WTC11 (cell line): ENCODE data around the gene PSMF1. TPM values are rescaled to one million over a fixed set of nuclear protein-coding genes. Genes with fewer than 3 reads are reported as not detected.

ENCODE experiments used
- ATAC-seq: fragments of 200-7000 bp; cut with Tn5 transposase; 2 replicates; pipeline ENCODE4 v1.10.0; 2021; ENCODE audit warnings: mild to moderate bottlenecking, moderate library complexity
- CTCF ChIA-PET: fragments of 300-600 bp; sonication (Branson Sonifier 250); formaldehyde crosslinking; loops from one replicate; lab custom pipeline; 2021; ENCODE audit warnings: antibody characterized with exemption; lab: Charles Lee
- POLR2A ChIA-PET: fragments of 350-600 bp; sonication (Branson Sonifier 250); formaldehyde crosslinking; loops from one replicate; lab custom pipeline; 2021; ENCODE audit warnings: antibody characterized with exemption; lab: Charles Lee
- DNase-seq: peaks from one replicate; pipeline ENCODE4 v3.0.0; 2021; ENCODE audit warnings: low spot score
- H3K27ac Mint-ChIP-seq: 2 replicates; pipeline ENCODE4 v1.8.0; 2021; ENCODE audit warnings: mixed read lengths
- H3K27me3 Mint-ChIP-seq: 2 replicates; pipeline ENCODE4 v1.8.0; 2021; ENCODE audit warnings: low read depth, mild to moderate bottlenecking, moderate library complexity, mixed read lengths
- H3K36me3 Mint-ChIP-seq: 2 replicates; pipeline ENCODE4 v1.8.0; 2021; ENCODE audit warnings: mixed read lengths
- H3K4me1 Mint-ChIP-seq: 2 replicates; pipeline ENCODE4 v1.8.0; 2022; ENCODE audit warnings: mixed read lengths
- H3K4me3 Mint-ChIP-seq: 2 replicates; pipeline ENCODE4 v1.8.0; 2021; ENCODE audit warnings: mild to moderate bottlenecking, moderate library complexity, mixed read lengths
- H3K9me3 Mint-ChIP-seq: 2 replicates; pipeline ENCODE4 v1.8.0; 2021; ENCODE audit warnings: mixed read lengths
- ETV6 ChIP-seq: sonication (generic); formaldehyde crosslinking; IDR thresholded peaks from 2 replicates; pipeline ENCODE4 v1.8.1; 2022; ENCODE audit warnings: mild to moderate bottlenecking, missing genetic modification reagents
- FOXK1 ChIP-seq: sonication (generic); formaldehyde crosslinking; IDR thresholded peaks from 2 replicates; pipeline ENCODE4 v1.8.0; 2022; ENCODE audit warnings: mild to moderate bottlenecking, moderate library complexity, missing genetic modification reagents
- GABPB1 ChIP-seq: sonication (generic); formaldehyde crosslinking; IDR thresholded peaks from 2 replicates; pipeline ENCODE4 v1.8.1; 2023; ENCODE audit warnings: mild to moderate bottlenecking, missing genetic modification reagents
- SMAD3 ChIP-seq: sonication (generic); formaldehyde crosslinking; IDR thresholded peaks from 2 replicates; pipeline ENCODE4 v1.8.0; 2022; ENCODE audit warnings: missing genetic modification reagents, mild to moderate bottlenecking, borderline replicate concordance
- ZNF423 ChIP-seq: fragments of 250-450 bp; sonication (Bioruptor Pico); IDR thresholded peaks from 2 replicates; pipeline ENCODE4 v2.1.2; 2022; ENCODE audit warnings: mild to moderate bottlenecking, moderate library complexity
- total RNA-seq: library from RNA; stranded (reverse); gene quantifications from 3 replicates; pipeline ENCODE4 v1.2.3, GENCODE V29; 2021
- TF ChIP-seq, protein P1 (sequence below): fragments of 200-600 bp; IDR thresholded peaks from 2 replicates; pipeline ENCODE4 v1.8.0; 2022; ENCODE audit warnings: antibody characterized with exemption
- TF ChIP-seq, protein P2 (sequence below): sonication (generic); formaldehyde crosslinking; IDR thresholded peaks from 2 replicates; pipeline ENCODE4 v1.8.1; 2023; ENCODE audit warnings: mild to moderate bottlenecking, missing genetic modification reagents
- TF ChIP-seq, protein P3 (sequence below): sonication (generic); formaldehyde crosslinking; conservative IDR thresholded peaks from 2 replicates; pipeline ENCODE4 v1.8.1; 2022; ENCODE audit warnings: mild to moderate bottlenecking, missing genetic modification reagents
- TF ChIP-seq, protein P4 (sequence below): sonication (generic); formaldehyde crosslinking; IDR thresholded peaks from 2 replicates; pipeline ENCODE4 v1.8.1; 2023; ENCODE audit warnings: mild to moderate bottlenecking, missing genetic modification reagents, moderate library complexity
- TF ChIP-seq, protein P5 (sequence below): sonication (generic); formaldehyde crosslinking; IDR thresholded peaks from 2 replicates; pipeline ENCODE4 v1.8.1; 2022; ENCODE audit warnings: mild to moderate bottlenecking, missing genetic modification reagents, moderate library complexity, borderline replicate concordance
- TF ChIP-seq, protein P6 (sequence below): sonication (generic); formaldehyde crosslinking; IDR thresholded peaks from 2 replicates; pipeline ENCODE4 v1.8.0; 2022; ENCODE audit warnings: mild to moderate bottlenecking, missing genetic modification reagents

PSMF1 gene
- total RNA-seq, 1 experiment from 2014 or later = 113 TPM

DNA sequence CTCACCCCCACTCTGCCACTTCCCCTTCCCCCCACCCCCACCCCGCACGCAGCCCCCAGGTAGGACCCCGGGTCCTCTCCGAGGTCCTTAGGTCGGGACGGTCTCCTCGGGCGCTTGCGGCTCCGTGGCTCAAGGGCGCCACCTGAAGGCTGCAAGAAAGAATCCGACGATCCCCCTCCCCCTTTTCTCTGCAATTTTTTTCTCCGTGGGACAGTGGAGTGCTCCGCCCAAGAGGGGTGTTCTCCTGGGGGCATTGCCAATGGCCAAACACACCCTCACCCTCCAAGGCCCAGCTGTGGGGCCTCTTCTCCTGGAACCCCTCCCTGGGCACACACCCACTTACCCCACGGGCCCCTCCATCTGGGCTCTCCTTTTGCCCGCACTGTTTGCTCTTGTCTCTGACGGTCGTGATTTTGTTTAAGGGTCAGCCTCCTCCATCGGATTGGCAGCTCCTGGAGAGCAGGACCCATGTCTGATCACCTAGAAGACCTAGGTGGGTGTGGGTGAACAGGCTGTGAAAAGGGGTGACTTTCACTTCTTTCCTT lies 67.5 kb downstream of the PSMF1 start:
- H3K36me3 Mint-ChIP-seq = no peaks in the 10 kb centered on the region
- peak; percentile 71 for ATAC-seq
- peaks cover 21% of the 10 kb centered on the region for H3K4me1 Mint-ChIP-seq
- peak; percentile 70 for DNase-seq
- ChIA-PET CTCF (interaction anchor here (0.6 to 2.3 kb wide), 7 partner anchors 11 to 280 kb away, joined by 3 to 6 read pairs (median 3); partner anchors contain the start of genes NSFL1C and RAD21L1), POLR2A (interaction anchor here (0.9 kb wide), 1 partner anchor 13 kb away, joined by 3 read pairs; no protein-coding TSS in a partner anchor)
- no peaks in the 10 kb centered on the region for H3K9me3 Mint-ChIP-seq
- H3K27me3 Mint-ChIP-seq = peaks cover 43% of the 10 kb centered on the region
- TF ChIP-seq, protein P1, sequence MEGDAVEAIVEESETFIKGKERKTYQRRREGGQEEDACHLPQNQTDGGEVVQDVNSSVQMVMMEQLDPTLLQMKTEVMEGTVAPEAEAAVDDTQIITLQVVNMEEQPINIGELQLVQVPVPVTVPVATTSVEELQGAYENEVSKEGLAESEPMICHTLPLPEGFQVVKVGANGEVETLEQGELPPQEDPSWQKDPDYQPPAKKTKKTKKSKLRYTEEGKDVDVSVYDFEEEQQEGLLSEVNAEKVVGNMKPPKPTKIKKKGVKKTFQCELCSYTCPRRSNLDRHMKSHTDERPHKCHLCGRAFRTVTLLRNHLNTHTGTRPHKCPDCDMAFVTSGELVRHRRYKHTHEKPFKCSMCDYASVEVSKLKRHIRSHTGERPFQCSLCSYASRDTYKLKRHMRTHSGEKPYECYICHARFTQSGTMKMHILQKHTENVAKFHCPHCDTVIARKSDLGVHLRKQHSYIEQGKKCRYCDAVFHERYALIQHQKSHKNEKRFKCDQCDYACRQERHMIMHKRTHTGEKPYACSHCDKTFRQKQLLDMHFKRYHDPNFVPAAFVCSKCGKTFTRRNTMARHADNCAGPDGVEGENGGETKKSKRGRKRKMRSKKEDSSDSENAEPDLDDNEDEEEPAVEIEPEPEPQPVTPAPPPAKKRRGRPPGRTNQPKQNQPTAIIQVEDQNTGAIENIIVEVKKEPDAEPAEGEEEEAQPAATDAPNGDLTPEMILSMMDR = peak; percentile 50
- no peak for TF ChIP-seq FOXK1
- TF ChIP-seq, protein P2, sequence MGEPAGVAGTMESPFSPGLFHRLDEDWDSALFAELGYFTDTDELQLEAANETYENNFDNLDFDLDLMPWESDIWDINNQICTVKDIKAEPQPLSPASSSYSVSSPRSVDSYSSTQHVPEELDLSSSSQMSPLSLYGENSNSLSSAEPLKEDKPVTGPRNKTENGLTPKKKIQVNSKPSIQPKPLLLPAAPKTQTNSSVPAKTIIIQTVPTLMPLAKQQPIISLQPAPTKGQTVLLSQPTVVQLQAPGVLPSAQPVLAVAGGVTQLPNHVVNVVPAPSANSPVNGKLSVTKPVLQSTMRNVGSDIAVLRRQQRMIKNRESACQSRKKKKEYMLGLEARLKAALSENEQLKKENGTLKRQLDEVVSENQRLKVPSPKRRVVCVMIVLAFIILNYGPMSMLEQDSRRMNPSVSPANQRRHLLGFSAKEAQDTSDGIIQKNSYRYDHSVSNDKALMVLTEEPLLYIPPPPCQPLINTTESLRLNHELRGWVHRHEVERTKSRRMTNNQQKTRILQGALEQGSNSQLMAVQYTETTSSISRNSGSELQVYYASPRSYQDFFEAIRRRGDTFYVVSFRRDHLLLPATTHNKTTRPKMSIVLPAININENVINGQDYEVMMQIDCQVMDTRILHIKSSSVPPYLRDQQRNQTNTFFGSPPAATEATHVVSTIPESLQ (CRISPR knock-in tag) = no peak
- no peak overlapping the region for H3K27ac Mint-ChIP-seq
- peak overlapping the region; percentile 70 for H3K4me3 Mint-ChIP-seq

DNA sequence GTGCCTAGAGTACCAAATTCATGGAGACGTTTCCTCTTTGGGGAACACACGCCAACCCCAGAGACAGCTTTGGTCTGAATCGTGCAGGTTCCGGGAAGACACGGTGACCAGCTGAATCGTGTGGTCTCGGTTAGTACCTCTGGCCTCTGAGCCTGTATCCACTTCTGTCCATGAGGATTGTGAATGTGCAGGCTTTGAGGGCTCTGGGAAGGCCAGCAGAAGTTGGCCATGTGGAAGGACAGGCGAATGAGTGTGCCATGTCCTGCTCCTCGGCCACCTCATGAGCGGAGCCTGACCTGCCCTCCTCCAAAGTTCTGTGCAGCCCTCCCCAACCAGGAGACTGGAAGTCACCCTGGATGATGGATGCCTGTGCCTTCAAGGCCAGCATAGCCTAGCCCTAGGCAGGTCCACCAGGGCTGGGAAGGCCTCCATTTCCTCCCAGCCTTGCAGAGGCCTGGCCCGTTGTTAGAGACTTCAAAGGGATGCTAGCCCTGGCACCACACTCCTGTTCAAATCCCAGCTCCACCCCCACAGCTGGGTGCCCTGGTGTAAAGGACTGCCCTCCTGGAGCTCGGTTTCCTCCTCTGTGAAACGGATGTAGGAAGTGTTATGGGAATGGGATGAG lies 68.1 kb downstream of the PSMF1 start:
- CTCF ChIA-PET = interaction anchor here (0.7 to 2.3 kb wide), 5 partner anchors 9 to 78 kb away, joined by 3 to 6 read pairs (median 3); no protein-coding TSS in a partner anchor
- Mint-ChIP-seq H3K36me3 (no peaks in the 10 kb centered on the region), H3K27ac (no peak overlapping the region), H3K4me1 (peaks cover 21% of the 10 kb centered on the region), H3K27me3 (peaks cover 46% of the 10 kb centered on the region)
- POLR2A ChIA-PET = no interaction called here
- no peak for DNase-seq
- TF ChIP-seq, protein P3, sequence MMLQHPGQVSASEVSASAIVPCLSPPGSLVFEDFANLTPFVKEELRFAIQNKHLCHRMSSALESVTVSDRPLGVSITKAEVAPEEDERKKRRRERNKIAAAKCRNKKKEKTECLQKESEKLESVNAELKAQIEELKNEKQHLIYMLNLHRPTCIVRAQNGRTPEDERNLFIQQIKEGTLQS = no peak
- TF ChIP-seq, protein P4, sequence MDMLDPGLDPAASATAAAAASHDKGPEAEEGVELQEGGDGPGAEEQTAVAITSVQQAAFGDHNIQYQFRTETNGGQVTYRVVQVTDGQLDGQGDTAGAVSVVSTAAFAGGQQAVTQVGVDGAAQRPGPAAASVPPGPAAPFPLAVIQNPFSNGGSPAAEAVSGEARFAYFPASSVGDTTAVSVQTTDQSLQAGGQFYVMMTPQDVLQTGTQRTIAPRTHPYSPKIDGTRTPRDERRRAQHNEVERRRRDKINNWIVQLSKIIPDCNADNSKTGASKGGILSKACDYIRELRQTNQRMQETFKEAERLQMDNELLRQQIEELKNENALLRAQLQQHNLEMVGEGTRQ (CRISPR knock-in tag) = no peak
- no peak for TF ChIP-seq SMAD3 (CRISPR knock-in tag)
- TF ChIP-seq ZNF423 (CRISPR knock-in tag) = no peak
- TF ChIP-seq ETV6 (CRISPR knock-in tag) = peak; percentile 45; the same call in 1 of the 2 replicates
- TF ChIP-seq, protein P5, sequence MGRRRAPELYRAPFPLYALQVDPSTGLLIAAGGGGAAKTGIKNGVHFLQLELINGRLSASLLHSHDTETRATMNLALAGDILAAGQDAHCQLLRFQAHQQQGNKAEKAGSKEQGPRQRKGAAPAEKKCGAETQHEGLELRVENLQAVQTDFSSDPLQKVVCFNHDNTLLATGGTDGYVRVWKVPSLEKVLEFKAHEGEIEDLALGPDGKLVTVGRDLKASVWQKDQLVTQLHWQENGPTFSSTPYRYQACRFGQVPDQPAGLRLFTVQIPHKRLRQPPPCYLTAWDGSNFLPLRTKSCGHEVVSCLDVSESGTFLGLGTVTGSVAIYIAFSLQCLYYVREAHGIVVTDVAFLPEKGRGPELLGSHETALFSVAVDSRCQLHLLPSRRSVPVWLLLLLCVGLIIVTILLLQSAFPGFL (CRISPR knock-in tag) = no peak
- TF ChIP-seq, all 79 proteins: peak for 1
- no peak; the same call in 1 of the 2 replicates for ATAC-seq
- no peaks in the 10 kb centered on the region for H3K9me3 Mint-ChIP-seq
- H3K4me3 Mint-ChIP-seq = peak overlapping the region; percentile 70

DNA sequence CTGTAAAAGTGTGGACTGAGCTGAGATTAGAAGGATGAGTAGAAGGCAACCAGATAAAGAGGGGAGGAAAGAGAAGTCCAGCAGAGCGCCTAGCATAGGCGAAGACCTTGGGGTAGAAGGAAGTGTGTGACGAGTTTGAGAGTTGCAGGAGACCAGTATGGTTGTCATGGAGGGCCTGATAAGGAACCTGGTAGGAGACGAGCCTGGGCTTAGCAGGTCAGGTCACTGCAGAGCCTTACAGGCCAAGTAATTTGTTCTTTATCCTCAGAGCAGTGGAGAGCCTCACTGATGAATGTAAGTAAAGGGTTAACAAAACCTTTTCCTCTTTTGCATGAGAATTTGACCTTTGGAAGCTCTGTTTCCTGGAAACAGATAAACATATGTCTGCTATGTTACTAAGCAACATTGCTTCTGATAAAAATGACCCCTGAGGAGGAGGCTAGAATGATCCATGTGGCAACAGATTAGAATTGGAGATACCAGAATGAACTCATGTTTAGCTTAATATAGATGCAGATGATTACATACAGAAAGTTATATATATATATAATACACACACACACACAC lies 69.3 kb downstream of the PSMF1 start:
- DNase-seq (no peak), ATAC-seq (no peak)
- H3K27ac Mint-ChIP-seq = no peak overlapping the region
- H3K9me3 Mint-ChIP-seq = no peaks in the 10 kb centered on the region
- H3K27me3 Mint-ChIP-seq = peaks cover 50% of the 10 kb centered on the region
- no peaks in the 10 kb centered on the region for H3K36me3 Mint-ChIP-seq
- TF ChIP-seq, protein P6, sequence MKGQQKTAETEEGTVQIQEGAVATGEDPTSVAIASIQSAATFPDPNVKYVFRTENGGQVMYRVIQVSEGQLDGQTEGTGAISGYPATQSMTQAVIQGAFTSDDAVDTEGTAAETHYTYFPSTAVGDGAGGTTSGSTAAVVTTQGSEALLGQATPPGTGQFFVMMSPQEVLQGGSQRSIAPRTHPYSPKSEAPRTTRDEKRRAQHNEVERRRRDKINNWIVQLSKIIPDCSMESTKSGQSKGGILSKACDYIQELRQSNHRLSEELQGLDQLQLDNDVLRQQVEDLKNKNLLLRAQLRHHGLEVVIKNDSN (CRISPR knock-in tag) = no peak
- peak; percentile 32; the same call in 1 of the 2 replicates for TF ChIP-seq GABPB1 (CRISPR knock-in tag)
- ChIA-PET CTCF (interaction anchor here (0.7 to 2.3 kb wide), 3 partner anchors 10 to 26 kb away, joined by 4 to 6 read pairs (median 5); no protein-coding TSS in a partner anchor), POLR2A (no interaction called here)
- peaks cover 14% of the 10 kb centered on the region for H3K4me1 Mint-ChIP-seq
- no peak overlapping the region for H3K4me3 Mint-ChIP-seq
